Endothelial cell of umbilical vein (primary cell): Measurements from ENCODE around the gene SORL1. TPM values are rescaled to one million over a fixed set of nuclear protein-coding genes. Genes with fewer than 3 reads are reported as not detected.

Experiments used
- BruUV-seq: library from RNA; stranded (reverse); fragments of 400-500 nt; replicated peaks from 2 replicates; lab custom pipeline; 2021; lab: Mats Ljungman, UMichigan
- CTCF ChIA-PET: fragments of 300-600, 350-600 bp; sonication (Branson Sonifier 250); formaldehyde crosslinking; loops from one replicate; lab custom pipeline; 2021; ENCODE audit warnings: antibody characterized with exemption, inconsistent platforms; lab: Charles Lee
- POLR2A ChIA-PET: fragments of 300-600, 350-600 bp; sonication (Branson Sonifier 250); formaldehyde crosslinking; loops from one replicate; lab custom pipeline; 2021; ENCODE audit warnings: antibody characterized with exemption, inconsistent platforms; lab: Charles Lee
- DNase-seq: peaks from one replicate; pipeline ENCODE4 v3.0.0-alpha.2; 2011; ENCODE audit warnings: low read depth, low spot score
- FAIRE-seq: peaks from 2 replicates; lab custom pipeline; 2011; peaks lifted over from hg19 to GRCh38; lab: Jason Lieb, UNC
- H2AFZ ChIP-seq: 2 replicates; pipeline ENCODE4 v1.6.0; 2012; ENCODE audit warnings: low read depth, low read length, control low read depth, inconsistent platforms
- H3K27ac ChIP-seq: 2 replicates; pipeline ENCODE4 v1.5.1; 2011; ENCODE audit warnings: low read depth, mild to moderate bottlenecking, control low read depth, low read length, moderate library complexity; ENCODE audit not compliant: insufficient read depth
- H3K27me3 ChIP-seq, 2 experiments: 2 replicates each; pipeline versions ENCODE4 v1.6.0 to v1.6.1; 2011; ENCODE audit warnings: low read length in 2 of 2, mixed read lengths in 1 of 2; ENCODE audit not compliant: control insufficient read depth in 2 of 2, insufficient read depth in 2 of 2
- H3K36me3 ChIP-seq, 2 experiments: 2 replicates in 1 of 2; 3 replicates in 1 of 2; pipeline ENCODE4 v1.5.1; 2011; ENCODE audit warnings: low read length in 2 of 2, mild to moderate bottlenecking in 1 of 2, moderate library complexity in 1 of 2; ENCODE audit not compliant: control insufficient read depth in 2 of 2, insufficient read depth in 2 of 2; ENCODE audit errors: extremely low read depth in 1 of 2
- H3K4me1 ChIP-seq: 3 replicates; pipeline ENCODE4 v1.5.1; 2011; ENCODE audit warnings: mild to moderate bottlenecking, low read length; ENCODE audit not compliant: control insufficient read depth, insufficient read depth; ENCODE audit errors: extremely low read depth
- H3K4me2 ChIP-seq: 2 replicates; pipeline ENCODE4 v1.6.1; 2011; ENCODE audit warnings: low read length, control low read depth, mixed read lengths; ENCODE audit not compliant: insufficient read depth
- H3K4me3 ChIP-seq, 3 experiments: fragments of 200-600 bp in 1 of 3; sonication (generic), shearing (Covaris generic) in 1 of 3; replicated peaks in 1 of 3; 2 replicates each; pipeline ENCODE4 v1.5.1; 2011 to 2016; ENCODE audit warnings: control low read depth in 3 of 3, low read length in 3 of 3, mild to moderate bottlenecking in 2 of 3, inconsistent platforms in 1 of 3, low read depth in 1 of 3, moderate library complexity in 1 of 3; ENCODE audit not compliant: insufficient read depth in 1 of 3
- H3K79me2 ChIP-seq: 2 replicates; pipeline ENCODE4 v1.6.0; 2012; ENCODE audit warnings: low read length, inconsistent platforms; ENCODE audit not compliant: control insufficient read depth, insufficient read depth
- H3K9ac ChIP-seq: replicated peaks from 2 replicates; pipeline ENCODE3; 2011; ENCODE audit warnings: low read length, control low read depth; ENCODE audit not compliant: insufficient read depth; ENCODE audit errors: extremely low read depth
- H3K9me1 ChIP-seq: replicated peaks from 3 replicates; pipeline ENCODE4 v1.6.0; 2011; ENCODE audit warnings: mild to moderate bottlenecking, low read length; ENCODE audit not compliant: control insufficient read depth, insufficient read depth; ENCODE audit errors: extremely low read depth
- H3K9me3 ChIP-seq: replicated peaks from 2 replicates; pipeline ENCODE4 v1.5.1; 2012; ENCODE audit warnings: low read length, inconsistent platforms; ENCODE audit not compliant: control insufficient read depth, insufficient read depth
- H4K20me1 ChIP-seq: replicated peaks from 2 replicates; pipeline ENCODE3; 2011; ENCODE audit warnings: mild to moderate bottlenecking, low read length; ENCODE audit not compliant: control insufficient read depth, insufficient read depth; ENCODE audit errors: extremely low read depth
- CTCF ChIP-seq, 2 donors: IDR thresholded peaks; 1 replicate in 1 of 2; 2 replicates in 1 of 2; pipeline ENCODE4 v1.5.1; 2011; ENCODE audit warnings: low read length in 2 of 2, mild to moderate bottlenecking in 2 of 2, moderate library complexity in 2 of 2, control low read depth in 1 of 2, inconsistent platforms in 1 of 2, low read depth in 1 of 2; ENCODE audit not compliant: insufficient read depth in 1 of 2; ENCODE audit errors: extremely low read depth in 1 of 2
- EZH2 ChIP-seq: IDR thresholded peaks from 2 replicates; pipeline ENCODE4 v1.6.1; 2012; ENCODE audit warnings: borderline replicate concordance, low read depth, mild to moderate bottlenecking, moderate library complexity, low read length, inconsistent platforms; ENCODE audit not compliant: severe bottlenecking
- FOS ChIP-seq: IDR thresholded peaks from 2 replicates; pipeline ENCODE4 v1.6.1; 2011; ENCODE audit warnings: mild to moderate bottlenecking, low read length, moderate library complexity, borderline replicate concordance; ENCODE audit not compliant: insufficient read depth
- GATA2 ChIP-seq: IDR thresholded peaks from 2 replicates; pipeline ENCODE4 v1.7.0; 2011; ENCODE audit warnings: low read depth, mild to moderate bottlenecking, moderate library complexity, mixed read lengths, low read length; ENCODE audit not compliant: insufficient read length, insufficient read depth
- JUN ChIP-seq: IDR thresholded peaks from 2 replicates; pipeline ENCODE4 v1.6.1; 2011; ENCODE audit warnings: borderline replicate concordance, low read depth; ENCODE audit not compliant: insufficient read length, insufficient read depth
- MYC ChIP-seq: IDR thresholded peaks from one replicate; pipeline ENCODE4 v1.6.1; 2011; ENCODE audit warnings: mild to moderate bottlenecking, low read depth, low read length
- POLR2AphosphoS5 ChIP-seq: IDR thresholded peaks from 2 replicates; pipeline ENCODE4 v1.6.1; 2012; ENCODE audit warnings: low read depth, mild to moderate bottlenecking, control low read depth, low read length, moderate library complexity; ENCODE audit not compliant: insufficient read depth
- dilution Hi-C: fragments of 300-500 bp; cut with MboI; formaldehyde crosslinking; loops from one replicate; pipeline ENCODE4 v1.15.0; 2019; ENCODE audit warnings: low sequenced_read_pairs; ENCODE audit not compliant: extremely low pct_ligation_motif_present
- intact Hi-C: fragments of 100-400 bp; cut with micrococcal nuclease; formaldehyde crosslinking; loops from one replicate; pipeline ENCODE4 v1.10.0; 2022
- polyA plus RNA-seq, 4 experiments: library from polyadenylated mRNA; depleted of rRNA in 3 of 4; stranded (reverse) in 3 of 4; unstranded in 1 of 4; fragments of >200 nt; gene quantifications; 2 replicates each; pipeline versions ENCODE4 v1.2.1 to v1.2.3, GENCODE V29; 2011 to 2012; ENCODE audit warnings: missing spikeins in 1 of 4
- total RNA-seq: library from RNA; stranded (reverse); gene quantifications from 2 replicates; pipeline ENCODE4 v1.2.3, GENCODE V29; 2021

The SORL1 gene
- total and polyA plus RNA-seq, 2 donors (not counting 3 experiments of a cell fraction or from before 2014, with no cell fraction given), result 0.17 to 0.31 TPM

DNA sequence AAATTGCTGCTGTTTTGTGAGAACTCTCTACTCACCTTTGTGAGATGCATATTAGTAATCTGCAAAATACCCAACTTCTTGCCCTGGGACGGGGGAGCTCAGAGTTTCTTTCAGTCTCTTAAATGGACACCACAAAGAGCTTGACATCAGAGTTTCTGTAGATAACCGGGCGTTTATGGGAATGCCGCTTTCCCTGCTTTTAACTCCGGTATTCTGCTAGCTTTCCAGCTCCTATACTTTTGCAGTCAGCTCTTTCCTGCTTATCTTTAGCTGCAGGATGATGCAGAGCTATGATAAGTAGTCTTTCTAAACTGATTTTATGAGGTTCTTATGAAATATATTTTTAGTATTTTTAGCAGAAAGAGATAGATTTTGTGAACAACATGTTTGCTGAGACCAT lies 155.2 kb downstream of the SORL1 start:
- H4K20me1 ChIP-seq, result no peaks in the 10 kb centered on the region
- H2AFZ ChIP-seq, result no peak overlapping the region
- H3K27me3 ChIP-seq, result peaks cover 2% of the 10 kb centered on the region in 2 experiments
- H3K9me1 ChIP-seq, result no peaks in the 10 kb centered on the region
- FAIRE-seq, result no peak
- BruUV-seq, result no TSS peak
- H3K9ac ChIP-seq, result no peak overlapping the region
- no peak for DNase-seq
- H3K4me3 ChIP-seq, result no peak overlapping the region
- H3K4me2 ChIP-seq, result no peak overlapping the region
- no peak overlapping the region for H3K27ac ChIP-seq
- dilution Hi-C loops, result no loop called here
- no peaks in the 10 kb centered on the region for H3K4me1 ChIP-seq
- ChIA-PET POLR2A (no interaction called here), CTCF (no interaction called here)
- no peaks in the 10 kb centered on the region for H3K36me3 ChIP-seq
- intact Hi-C loops, result no loop called here
- no peaks in the 10 kb centered on the region for H3K9me3 ChIP-seq
- no peak for TF ChIP-seq POLR2AphosphoS5
- no peak for TF ChIP-seq MYC
- no peak for TF ChIP-seq CTCF (IDR thresholded peaks at IDR 0.05; ENCODE audit: extremely low read depth in 1 of 2, insufficient read depth in 1 of 2, low read depth in 1 of 2, low read length in 2 of 2)
- TF ChIP-seq EZH2, result no peak
- TF ChIP-seq GATA2, result no peak
- TF ChIP-seq JUN, result no peak
- TF ChIP-seq FOS, result no peak
- H3K79me2 ChIP-seq, result no peaks in the 10 kb centered on the region
